SK-N-SH (cell line): Measurements from ENCODE around the gene MIXL1. TPM values are rescaled to one million over a fixed set of nuclear protein-coding genes. Genes with fewer than 3 reads are reported as not detected.
A peak's percentile ranks its signal among the peaks of the same experiment; 100 is the strongest.
"Not testable (repeated sequence)": the region's sequence is repeated elsewhere in the genome, so short reads cannot be mapped to it uniquely, and the experiment has no call there.

Source experiments
- CTCF ChIA-PET: fragments of 300-600, 350-600 bp; formaldehyde crosslinking; extraction: SDS; loops from one replicate; lab custom pipeline; 2021; lab: Yijun Ruan, JAX
- POLR2A ChIA-PET: fragments of 350-600 bp; sonication (Branson Sonifier 250); formaldehyde crosslinking; extraction: SDS; loops from one replicate; lab custom pipeline; 2020; ENCODE audit warnings: antibody characterized with exemption, inconsistent platforms; lab: Yijun Ruan, JAX
- DNase-seq: peaks from one replicate; pipeline ENCODE4 v3.0.0; 2012
- H2AFZ ChIP-seq: fragments of 200-600 bp; sonication (generic); 2 replicates; pipeline ENCODE4 v1.8.1; 2016; ENCODE audit warnings: antibody characterized with exemption, mild to moderate bottlenecking, low read depth
- H3F3A ChIP-seq: fragments of 200-600 bp; sonication (generic); replicated peaks from 2 replicates; pipeline ENCODE3; 2016; ENCODE audit warnings: antibody characterized with exemption, mild to moderate bottlenecking; ENCODE audit not compliant: insufficient read depth
- H3K27ac ChIP-seq, 2 experiments: fragments of 200-500 bp in 1 of 2; fragments of 200-600 bp in 1 of 2; sonication (Bioruptor generic) in 1 of 2; sonication (generic), shearing (Covaris generic) in 1 of 2; 2 replicates each; pipeline versions ENCODE4 v1.5.1 to v1.6.1; 2014 to 2016; ENCODE audit warnings: low read depth in 2 of 2, inconsistent platforms in 1 of 2, low read length in 1 of 2, mild to moderate bottlenecking in 1 of 2, mixed read lengths in 1 of 2
- H3K27me3 ChIP-seq: fragments of 200-600 bp; sonication (generic), shearing (Covaris generic); 2 replicates; pipeline ENCODE4 v1.6.1; 2016; ENCODE audit warnings: mixed run types; ENCODE audit not compliant: insufficient read depth
- H3K36me3 ChIP-seq, 2 experiments: fragments of 200-500 bp in 1 of 2; fragments of 200-600 bp in 1 of 2; sonication (Bioruptor generic) in 1 of 2; sonication (generic) in 1 of 2; replicated peaks in 1 of 2; 2 replicates each; pipeline versions ENCODE3 to v1.5.1; 2014 to 2016; ENCODE audit warnings: low read length in 1 of 2, mild to moderate bottlenecking in 1 of 2; ENCODE audit not compliant: insufficient read depth in 2 of 2, control insufficient read depth in 1 of 2
- H3K4me1 ChIP-seq, 2 experiments: fragments of 200-500 bp in 1 of 2; fragments of 200-600 bp in 1 of 2; sonication (Bioruptor generic) in 1 of 2; sonication (generic), shearing (Covaris generic) in 1 of 2; 2 replicates each; pipeline versions ENCODE4 v1.5.1 to v1.6.1; 2014 to 2016; ENCODE audit warnings: low read depth in 1 of 2, low read length in 1 of 2, mixed run types in 1 of 2; ENCODE audit not compliant: insufficient read depth in 2 of 2, control insufficient read depth in 1 of 2
- H3K4me2 ChIP-seq: fragments of 200-600 bp; sonication (generic), shearing (Covaris generic); 2 replicates; pipeline ENCODE4 v1.6.1; 2017; ENCODE audit warnings: mixed run types
- H3K4me3 ChIP-seq, 2 experiments: fragments of 200-500 bp in 1 of 2; fragments of 200-600 bp in 1 of 2; sonication (Bioruptor generic) in 1 of 2; sonication (generic), shearing (Covaris generic) in 1 of 2; 2 replicates each; pipeline versions ENCODE4 v1.5.1 to v1.8.1; 2014 to 2016; ENCODE audit warnings: low read depth in 2 of 2, inconsistent platforms in 1 of 2, low read length in 1 of 2, mild to moderate bottlenecking in 1 of 2, mixed read lengths in 1 of 2, moderate library complexity in 1 of 2
- H3K79me2 ChIP-seq: fragments of 200-600 bp; sonication (generic); 2 replicates; pipeline ENCODE4 v1.8.1; 2017; ENCODE audit warnings: mild to moderate bottlenecking; ENCODE audit not compliant: insufficient read depth
- H3K9ac ChIP-seq: fragments of 200-600 bp; sonication (generic); 2 replicates; pipeline ENCODE4 v1.6.1; 2017; ENCODE audit warnings: mixed run types
- H3K9me2 ChIP-seq: fragments of 200-600 bp; sonication (generic); 2 replicates; pipeline ENCODE4 v1.6.1; 2017; ENCODE audit warnings: mixed run types
- H3K9me3 ChIP-seq: fragments of 200-600 bp; sonication (generic); 2 replicates; pipeline ENCODE4 v1.6.1; 2017; ENCODE audit warnings: mixed run types, mild to moderate bottlenecking, moderate library complexity
- H4K20me1 ChIP-seq: fragments of 200-600 bp; sonication (generic); 2 replicates; pipeline ENCODE4 v1.6.1; 2017; ENCODE audit warnings: mild to moderate bottlenecking, mixed run types; ENCODE audit not compliant: insufficient read depth
- FOSL2 ChIP-seq: IDR thresholded peaks from 2 replicates; pipeline ENCODE4 v1.4.0; 2012; ENCODE audit warnings: low read depth, mild to moderate bottlenecking, moderate library complexity, borderline replicate concordance
- FOXJ3 ChIP-seq: sonication (generic); formaldehyde crosslinking; IDR thresholded peaks from 2 replicates; pipeline ENCODE4 v1.5.1; 2020; ENCODE audit warnings: mild to moderate bottlenecking, missing genetic modification reagents
- FOXM1 ChIP-seq: IDR thresholded peaks from 2 replicates; pipeline ENCODE4 v1.4.0; 2012; ENCODE audit warnings: low read depth, mild to moderate bottlenecking
- GATA2 ChIP-seq: sonication (generic); formaldehyde crosslinking; IDR thresholded peaks from 2 replicates; pipeline ENCODE4 v1.5.0; 2020; ENCODE audit warnings: mild to moderate bottlenecking, missing genetic modification reagents
- JUND ChIP-seq: IDR thresholded peaks from 2 replicates; pipeline ENCODE4 v1.4.0; 2012
- NRF1 ChIP-seq: IDR thresholded peaks from 2 replicates; pipeline ENCODE4 v1.6.1; 2012; ENCODE audit warnings: low read depth, mild to moderate bottlenecking, low read length
- PBX3 ChIP-seq: IDR thresholded peaks from 2 replicates; pipeline ENCODE4; 2012
- REST ChIP-seq: IDR thresholded peaks from 2 replicates; pipeline ENCODE4 v1.6.1; 2012; ENCODE audit warnings: mild to moderate bottlenecking, low read depth, low read length, moderate library complexity
- RFX5 ChIP-seq: IDR thresholded peaks from 2 replicates; pipeline ENCODE4 v1.6.1; 2012; ENCODE audit warnings: mild to moderate bottlenecking, improper control_type of control experiment, low read length
- SIN3A ChIP-seq: IDR thresholded peaks from 2 replicates; pipeline ENCODE4 v1.6.1; 2012; ENCODE audit warnings: low read depth, mild to moderate bottlenecking, low read length, moderate library complexity, borderline replicate concordance
- YY1 ChIP-seq: IDR thresholded peaks from 2 replicates; pipeline ENCODE4 v1.4.0; 2012; ENCODE audit warnings: low read depth, mild to moderate bottlenecking
- ZBTB33 ChIP-seq: IDR thresholded peaks from 2 replicates; pipeline ENCODE4 v1.4.0; 2012; ENCODE audit warnings: low read depth, borderline replicate concordance
- WGBS: methylation state at CpG from one replicate; pipeline ENCODE4 v1.1.6; 2017; ENCODE audit warnings: low lambda C conversion rate; 5-methylcytosine and 5-hydroxymethylcytosine counted together
- polyA plus RNA-seq, 3 experiments: library from polyadenylated mRNA; depleted of rRNA; stranded (reverse); fragments of >200 nt; gene quantifications; 2 replicates each; pipeline ENCODE4 v1.2.3, GENCODE V29; 2012

MIXL1 gene
- polyA plus RNA-seq, 1 of the 3 experiments (the other 2 are of a cell fraction), result 0.03 TPM

DNA sequence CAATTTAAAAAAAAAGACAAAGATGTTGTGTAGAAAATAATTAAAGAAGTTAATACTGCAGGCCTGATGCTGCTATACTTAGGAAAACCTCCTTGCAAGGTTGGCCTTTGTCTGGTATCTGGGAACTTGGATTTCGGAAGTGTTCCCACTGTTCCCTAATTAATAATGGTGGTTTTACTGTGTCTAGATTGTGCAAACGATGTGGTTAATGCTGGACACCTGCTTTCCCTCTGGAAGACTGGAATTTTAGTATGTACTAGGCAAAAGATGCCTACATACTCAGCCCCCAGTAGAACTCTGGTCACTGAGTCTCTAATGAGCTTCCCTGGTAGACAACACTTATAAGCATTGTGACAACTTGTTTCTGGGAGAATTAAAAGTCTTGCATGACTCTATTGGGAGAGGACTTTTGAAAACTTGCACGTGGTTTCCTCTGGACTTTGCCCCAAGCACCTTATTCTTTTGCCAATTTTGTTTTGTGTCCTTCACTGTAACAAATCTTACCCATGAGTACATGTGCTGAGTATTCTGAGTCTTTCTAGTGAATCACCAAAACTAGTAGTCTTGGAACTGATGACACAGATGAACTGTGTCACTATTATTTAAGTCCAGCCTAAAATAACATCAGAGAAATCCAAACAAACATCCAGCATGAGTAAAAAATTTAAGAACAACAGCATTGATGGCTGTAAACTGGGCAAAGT lies 45.1 kb downstream of the MIXL1 start:
- H4K20me1 ChIP-seq, result no peaks in the 10 kb centered on the region
- no peak for TF ChIP-seq GATA2 (CRISPR knock-in tag)
- TF ChIP-seq YY1, result no peak
- TF ChIP-seq SIN3A, result no peak
- no peak for TF ChIP-seq FOXJ3
- TF ChIP-seq ZBTB33, result no peak
- TF ChIP-seq RFX5, result no peak
- TF ChIP-seq FOSL2, result no peak
- TF ChIP-seq PBX3, result no peak; the same call in 1 of the 2 replicates
- TF ChIP-seq NRF1, result no peak
- TF ChIP-seq REST, result no peak
- no peak for TF ChIP-seq FOXM1
- TF ChIP-seq JUND, result no peak; the same call in 1 of the 2 replicates
- ChIA-PET CTCF (interaction anchor here (1.0 kb wide), 1 partner anchor 15 kb away, joined by 3 read pairs; no protein-coding TSS in a partner anchor), POLR2A (no interaction called here)
- no peaks in the 10 kb centered on the region for H3K4me1 ChIP-seq
- H3K4me3 ChIP-seq, result no peak overlapping the region
- no peaks in the 10 kb centered on the region for H3K27me3 ChIP-seq
- WGBS, result 78% methylated on average over 3 of the region's 3 CpGs
- H3F3A ChIP-seq, result peaks cover 20% of the 10 kb centered on the region
- H3K4me2 ChIP-seq, result no peak overlapping the region
- H2AFZ ChIP-seq, result no peak overlapping the region
- H3K36me3 ChIP-seq, result peaks cover 0 to 15% of the 10 kb centered on the region in 2 experiments
- H3K9ac ChIP-seq, result no peak overlapping the region
- H3K9me3 ChIP-seq, result no peaks in the 10 kb centered on the region
- H3K27ac ChIP-seq, result no peak overlapping the region
- no peak for DNase-seq
- H3K9me2 ChIP-seq, result no peaks in the 10 kb centered on the region
- no peaks in the 10 kb centered on the region for H3K79me2 ChIP-seq

- H3K9me2 ChIP-seq, H2AFZ ChIP-seq, H3K4me3 ChIP-seq, H3K27me3 ChIP-seq, H3K9ac ChIP-seq, POLR2A ChIA-PET, DNase-seq, H3K4me1 ChIP-seq, H3K9me3 ChIP-seq, H4K20me1 ChIP-seq, H3K4me2 ChIP-seq, CTCF ChIA-PET, H3K79me2 ChIP-seq: not testable (repeated sequence)
- WGBS, result 88% methylated on average over 6 of the region's 8 CpGs
- Histone ChIP-seq H3F3A (peaks cover 15% of the 10 kb centered on the region), H3K36me3 (peaks cover 2 to 23% of the 10 kb centered on the region in 2 experiments), H3K27ac (peak overlapping the region in 1 of 2 experiments; percentile 27; a peak in 1 of 4 replicates)
These were observed 48.9 kb downstream of the MIXL1 start for GRCh38 chr1:226272233-226272902.
